Measurements from ENCODE around the gene MAU2. TPM values are rescaled to one million over a fixed set of nuclear protein-coding genes. Genes with fewer than 3 reads are reported as not detected.

MAU2 gene
- total and polyA plus RNA-seq, 10 of the 15 experiments (the other 5 are each of a cell fraction or from before 2014, with no cell fraction given), result 1.8 to 47.2 (median 22.1) TPM

DNA sequence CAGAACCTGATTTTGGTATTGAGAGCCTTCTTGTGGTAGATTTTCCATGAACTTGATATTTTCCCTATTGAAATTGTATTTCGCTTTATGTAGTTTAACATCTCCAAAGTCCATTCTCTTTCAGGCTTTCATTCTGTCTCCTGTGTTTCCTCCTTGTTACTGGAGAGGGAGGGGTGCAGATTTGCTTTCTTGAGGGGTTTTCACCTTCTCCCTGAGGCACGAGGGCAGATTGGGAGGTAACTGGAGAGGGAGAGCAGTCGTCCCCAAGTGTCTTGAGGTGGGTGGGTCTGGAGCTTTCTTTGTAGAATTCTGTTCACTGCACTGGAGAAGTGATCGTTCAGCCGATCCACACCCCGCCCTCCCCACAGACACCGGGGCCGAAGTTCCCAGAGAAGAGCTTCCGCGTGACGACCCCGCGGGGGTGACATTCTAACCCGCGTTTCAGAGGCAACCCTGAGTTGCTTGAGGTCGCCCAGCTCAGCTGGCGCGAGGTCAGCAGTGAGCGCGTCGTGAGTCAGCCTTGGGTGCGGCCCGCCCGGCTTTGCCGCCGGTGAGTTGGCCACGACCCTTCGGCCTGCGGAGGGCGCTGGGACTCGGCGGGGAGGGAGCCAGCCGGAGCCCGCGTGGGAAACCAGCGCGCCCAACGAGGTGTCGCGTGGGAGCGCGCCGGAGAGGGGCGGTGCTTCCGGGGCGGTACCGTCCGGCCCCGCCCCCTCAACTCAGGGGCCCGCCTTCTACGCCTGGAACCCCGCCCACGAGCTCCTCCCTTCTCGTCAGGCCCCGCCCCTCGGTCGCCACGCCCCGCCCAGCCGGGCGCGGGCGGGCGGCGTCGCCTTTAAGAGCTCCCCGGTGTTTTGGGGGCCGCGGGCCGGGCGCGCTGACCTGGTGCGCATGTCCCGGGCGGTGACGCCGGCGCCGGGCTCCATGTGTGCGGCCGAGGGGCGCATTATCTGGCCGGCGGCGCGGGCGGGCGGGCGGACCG is 84.5 kb downstream of the MAU2 start, which contains the start of gene GATAD2A (continued):
- TF ChIP-seq NFYB (IDR thresholded peaks at IDR 0.05; ENCODE audit: insufficient read depth, low read depth, low read length) (0 out of 2 replicates have a peak, but pooled peaks have one; percentile 15), LARP7 (IDR thresholded peaks at IDR 0.05) (peak; percentile 71), SRF (IDR thresholded peaks at IDR 0.05; ENCODE audit: low read depth in 2 of 2, low read length in 2 of 2) (peak in 1 of 2 experiments; percentile 44; a peak in 2 of 4 replicates), ZNF274 (IDR thresholded peaks at IDR 0.05; ENCODE audit: insufficient read depth, insufficient read length) (no peak), IKZF2 (IDR thresholded peaks at IDR 0.05) (peak in 1 of 2 experiments; percentile 17; a peak in 1 of 4 replicates), SREBF1 (IDR thresholded peaks at IDR 0.05; ENCODE audit: low read length) (0 out of 2 replicates have a peak, but pooled peaks have one; percentile 41), NBN (IDR thresholded peaks at IDR 0.05) (peak; percentile 48; the same call in 1 of the 2 replicates), BACH1 (IDR thresholded peaks at IDR 0.05; ENCODE audit: borderline replicate concordance) (peak; percentile 99), MEF2A (IDR thresholded peaks at IDR 0.05; ENCODE audit: insufficient read depth, low read depth, low read length) (0 out of 2 replicates have a peak, but pooled peaks have one; percentile 44), TAF1 (IDR thresholded peaks at IDR 0.05; ENCODE audit: borderline replicate concordance, low read depth, low read length) (no peak), TBL1XR1 (IDR thresholded peaks at IDR 0.05; ENCODE audit: low read depth, low read length) (peak; percentile 60; the same call in 1 of the 2 replicates)
- TF ChIP-seq, protein P1, sequence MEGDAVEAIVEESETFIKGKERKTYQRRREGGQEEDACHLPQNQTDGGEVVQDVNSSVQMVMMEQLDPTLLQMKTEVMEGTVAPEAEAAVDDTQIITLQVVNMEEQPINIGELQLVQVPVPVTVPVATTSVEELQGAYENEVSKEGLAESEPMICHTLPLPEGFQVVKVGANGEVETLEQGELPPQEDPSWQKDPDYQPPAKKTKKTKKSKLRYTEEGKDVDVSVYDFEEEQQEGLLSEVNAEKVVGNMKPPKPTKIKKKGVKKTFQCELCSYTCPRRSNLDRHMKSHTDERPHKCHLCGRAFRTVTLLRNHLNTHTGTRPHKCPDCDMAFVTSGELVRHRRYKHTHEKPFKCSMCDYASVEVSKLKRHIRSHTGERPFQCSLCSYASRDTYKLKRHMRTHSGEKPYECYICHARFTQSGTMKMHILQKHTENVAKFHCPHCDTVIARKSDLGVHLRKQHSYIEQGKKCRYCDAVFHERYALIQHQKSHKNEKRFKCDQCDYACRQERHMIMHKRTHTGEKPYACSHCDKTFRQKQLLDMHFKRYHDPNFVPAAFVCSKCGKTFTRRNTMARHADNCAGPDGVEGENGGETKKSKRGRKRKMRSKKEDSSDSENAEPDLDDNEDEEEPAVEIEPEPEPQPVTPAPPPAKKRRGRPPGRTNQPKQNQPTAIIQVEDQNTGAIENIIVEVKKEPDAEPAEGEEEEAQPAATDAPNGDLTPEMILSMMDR (IDR thresholded peaks at IDR 0.05 in 2 of 3, conservative IDR thresholded peaks at IDR 0.05 in 1 of 3; ENCODE audit: control insufficient read depth in 2 of 3, extremely low read depth in 1 of 3, insufficient read depth in 1 of 3, low read depth in 3 of 3, low read length in 3 of 3), result peak; percentile 16 to 58 (median 46); a peak in 3 of 6 replicates
- TF ChIP-seq, protein P2, sequence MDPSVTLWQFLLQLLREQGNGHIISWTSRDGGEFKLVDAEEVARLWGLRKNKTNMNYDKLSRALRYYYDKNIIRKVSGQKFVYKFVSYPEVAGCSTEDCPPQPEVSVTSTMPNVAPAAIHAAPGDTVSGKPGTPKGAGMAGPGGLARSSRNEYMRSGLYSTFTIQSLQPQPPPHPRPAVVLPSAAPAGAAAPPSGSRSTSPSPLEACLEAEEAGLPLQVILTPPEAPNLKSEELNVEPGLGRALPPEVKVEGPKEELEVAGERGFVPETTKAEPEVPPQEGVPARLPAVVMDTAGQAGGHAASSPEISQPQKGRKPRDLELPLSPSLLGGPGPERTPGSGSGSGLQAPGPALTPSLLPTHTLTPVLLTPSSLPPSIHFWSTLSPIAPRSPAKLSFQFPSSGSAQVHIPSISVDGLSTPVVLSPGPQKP (IDR thresholded peaks at IDR 0.05; ENCODE audit: low read depth, low read length), result peak; percentile 73; the same call in 1 of the 2 replicates
